CD4-positive, alpha-beta T cell (primary cell): ENCODE data around the gene ESRRB. TPM values are rescaled to one million over a fixed set of nuclear protein-coding genes. Genes with fewer than 3 reads are reported as not detected.

Experiments used
- ATAC-seq: fragments of 200-7000 bp; cut with Tn5 transposase; one replicate; pipeline ENCODE4 v1.10.0; 2022; ENCODE audit warnings: mild to moderate bottlenecking; ENCODE audit not compliant: poor library complexity
- CTCF ChIA-PET: fragments of 350-600 bp; sonication (Branson Sonifier 250); formaldehyde crosslinking; loops from one replicate; lab custom pipeline; 2021; ENCODE audit warnings: antibody characterized with exemption, inconsistent platforms; lab: Charles Lee
- POLR2A ChIA-PET: fragments of 350-600 bp; sonication (Branson Sonifier 250); formaldehyde crosslinking; loops from one replicate; lab custom pipeline; 2021; ENCODE audit warnings: antibody characterized with exemption, inconsistent platforms; lab: Charles Lee
- DNase-seq, 14 experiments: peaks; one replicate each; pipeline ENCODE4 v3.0.0-alpha.2; 2013 to 2020; ENCODE audit warnings: mixed read lengths in 2 of 14
- H3K27ac ChIP-seq, 2 donors: one replicate each; pipeline versions ENCODE4 v1.5.1 to v1.7.0; 2013; ENCODE audit warnings: low read length in 2 of 2, low read depth in 1 of 2, mild to moderate bottlenecking in 1 of 2
- H3K27me3 ChIP-seq, 2 experiments: 1 replicate in 1 of 2; 2 replicates in 1 of 2; pipeline versions ENCODE4 v1.6.1 to v1.7.0; 2013; ENCODE audit warnings: low read length in 2 of 2, control low read depth in 1 of 2, mild to moderate bottlenecking in 1 of 2, moderate library complexity in 1 of 2; ENCODE audit not compliant: insufficient read depth in 2 of 2, control insufficient read depth in 1 of 2
- H3K36me3 ChIP-seq: one replicate; pipeline ENCODE4 v1.6.1; 2013; ENCODE audit warnings: low read length, control low read depth; ENCODE audit not compliant: insufficient read depth
- H3K4me1 ChIP-seq: one replicate; pipeline ENCODE4 v1.6.1; 2013; ENCODE audit warnings: low read length, control low read depth; ENCODE audit not compliant: insufficient read depth
- H3K4me3 ChIP-seq: one replicate; pipeline ENCODE4 v1.5.1; 2013; ENCODE audit warnings: mild to moderate bottlenecking, low read length, moderate library complexity
- H3K9me3 ChIP-seq, 2 experiments: 1 replicate in 1 of 2; 2 replicates in 1 of 2; pipeline versions ENCODE4 v1.6.1 to v1.7.0; 2013; ENCODE audit warnings: low read length in 2 of 2, mild to moderate bottlenecking in 2 of 2, control low read depth in 1 of 2, moderate library complexity in 1 of 2; ENCODE audit not compliant: control insufficient read depth in 1 of 2, insufficient read depth in 1 of 2
- H3K27ac Mint-ChIP-seq: one replicate; pipeline ENCODE4 v1.8.0; 2020; ENCODE audit warnings: mixed read lengths
- H3K27me3 Mint-ChIP-seq: one replicate; pipeline ENCODE4 v1.8.0; 2021; ENCODE audit warnings: mixed read lengths
- H3K36me3 Mint-ChIP-seq: one replicate; pipeline ENCODE4 v1.8.0; 2021; ENCODE audit warnings: low read depth, mixed read lengths
- H3K4me1 Mint-ChIP-seq: one replicate; pipeline ENCODE4 v1.8.0; 2021; ENCODE audit warnings: low read depth, mixed read lengths
- H3K4me3 Mint-ChIP-seq: one replicate; pipeline ENCODE4 v1.8.0; 2020; ENCODE audit warnings: mild to moderate bottlenecking, mixed read lengths
- H3K9me3 Mint-ChIP-seq: one replicate; pipeline ENCODE4 v1.8.0; 2020; ENCODE audit warnings: mixed read lengths
- intact Hi-C, 2 experiments: fragments of 100-400 bp; cut with DNase I in 1 of 2; cut with micrococcal nuclease in 1 of 2; formaldehyde crosslinking; loops; one replicate each; pipeline versions ENCODE4 v1.15.1 to v1.9.0; 2023 to 2025; cut with DNase I, micrococcal nuclease
- total RNA-seq, 174 experiments: library from RNA in 2 of 174; stranded (reverse) in 2 of 174; gene quantifications; one replicate each; pipeline ENCODE4 v1.2.3 and lab custom pipeline; 2021 to 2026
- TF ChIP-seq, protein P1 (sequence below): fragments of 200-600 bp; IDR thresholded peaks from one replicate; pipeline ENCODE4 v1.8.0; 2022; ENCODE audit warnings: antibody characterized with exemption, mild to moderate bottlenecking

ESRRB gene
- total RNA-seq, 2 experiments from 2014 or later, result 0.17 to 0.27 TPM

DNA sequence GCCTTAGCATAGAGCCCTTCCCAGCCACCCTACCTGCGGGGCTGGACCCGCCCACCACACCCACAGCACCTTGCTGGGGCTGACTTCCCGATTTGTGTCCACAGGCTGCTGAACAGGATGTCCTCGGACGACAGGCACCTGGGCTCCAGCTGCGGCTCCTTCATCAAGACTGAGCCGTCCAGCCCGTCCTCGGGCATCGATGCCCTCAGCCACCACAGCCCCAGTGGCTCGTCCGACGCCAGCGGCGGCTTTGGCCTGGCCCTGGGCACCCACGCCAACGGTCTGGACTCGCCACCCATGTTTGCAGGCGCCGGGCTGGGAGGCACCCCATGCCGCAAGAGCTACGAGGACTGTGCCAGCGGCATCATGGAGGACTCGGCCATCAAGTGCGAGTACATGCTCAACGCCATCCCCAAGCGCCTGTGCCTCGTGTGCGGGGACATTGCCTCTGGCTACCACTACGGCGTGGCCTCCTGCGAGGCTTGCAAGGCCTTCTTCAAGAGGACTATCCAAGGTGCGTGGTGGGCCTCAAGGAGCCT lies 63.4 kb downstream of the ESRRB start:
- Mint-ChIP-seq H3K4me3 (no peak overlapping the region), H3K9me3 (no peaks in the 10 kb centered on the region), H3K27ac (no peak overlapping the region), H3K4me1 (no peaks in the 10 kb centered on the region), H3K27me3 (peaks cover 9% of the 10 kb centered on the region), H3K36me3 (no peaks in the 10 kb centered on the region)
- TF ChIP-seq, protein P1, sequence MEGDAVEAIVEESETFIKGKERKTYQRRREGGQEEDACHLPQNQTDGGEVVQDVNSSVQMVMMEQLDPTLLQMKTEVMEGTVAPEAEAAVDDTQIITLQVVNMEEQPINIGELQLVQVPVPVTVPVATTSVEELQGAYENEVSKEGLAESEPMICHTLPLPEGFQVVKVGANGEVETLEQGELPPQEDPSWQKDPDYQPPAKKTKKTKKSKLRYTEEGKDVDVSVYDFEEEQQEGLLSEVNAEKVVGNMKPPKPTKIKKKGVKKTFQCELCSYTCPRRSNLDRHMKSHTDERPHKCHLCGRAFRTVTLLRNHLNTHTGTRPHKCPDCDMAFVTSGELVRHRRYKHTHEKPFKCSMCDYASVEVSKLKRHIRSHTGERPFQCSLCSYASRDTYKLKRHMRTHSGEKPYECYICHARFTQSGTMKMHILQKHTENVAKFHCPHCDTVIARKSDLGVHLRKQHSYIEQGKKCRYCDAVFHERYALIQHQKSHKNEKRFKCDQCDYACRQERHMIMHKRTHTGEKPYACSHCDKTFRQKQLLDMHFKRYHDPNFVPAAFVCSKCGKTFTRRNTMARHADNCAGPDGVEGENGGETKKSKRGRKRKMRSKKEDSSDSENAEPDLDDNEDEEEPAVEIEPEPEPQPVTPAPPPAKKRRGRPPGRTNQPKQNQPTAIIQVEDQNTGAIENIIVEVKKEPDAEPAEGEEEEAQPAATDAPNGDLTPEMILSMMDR, result no peak
- Histone ChIP-seq H3K4me3 (no peak overlapping the region), H3K36me3 (no peaks in the 10 kb centered on the region), H3K9me3 (peaks cover 0 to 6% of the 10 kb centered on the region in 2 experiments), H3K27ac (no peak overlapping the region), H3K27me3 (no peaks in the 10 kb centered on the region), H3K4me1 (no peaks in the 10 kb centered on the region)
- ATAC-seq, result no peak
- intact Hi-C loops, result no loop called here
- no peak for DNase-seq
- ChIA-PET CTCF (no interaction called here), POLR2A (no interaction called here)

- Histone ChIP-seq H3K4me1 (no peaks in the 10 kb centered on the region), H3K27me3 (peaks cover 0 to 7% of the 10 kb centered on the region in 2 experiments), H3K4me3 (no peak overlapping the region), H3K27ac (no peak overlapping the region), H3K9me3 (no peaks in the 10 kb centered on the region), H3K36me3 (no peaks in the 10 kb centered on the region)
- intact Hi-C loops, result no loop called here
- Mint-ChIP-seq H3K9me3 (no peaks in the 10 kb centered on the region), H3K4me1 (no peaks in the 10 kb centered on the region), H3K27ac (no peak overlapping the region), H3K4me3 (no peak overlapping the region), H3K27me3 (peaks cover 15% of the 10 kb centered on the region), H3K36me3 (no peaks in the 10 kb centered on the region)
- TF ChIP-seq, protein P1, result no peak
- POLR2A ChIA-PET, result no interaction called here
- no peak for DNase-seq
- CTCF ChIA-PET, result no interaction called here
- ATAC-seq, result no peak
Measured at GRCh38 chr14:76446486-76446885, 70.5 kb downstream of the ESRRB start.

- Histone ChIP-seq H3K4me1 (no peaks in the 10 kb centered on the region), H3K36me3 (no peaks in the 10 kb centered on the region), H3K9me3 (no peaks in the 10 kb centered on the region), H3K27me3 (peaks cover 0 to 7% of the 10 kb centered on the region in 2 experiments), H3K4me3 (no peak overlapping the region), H3K27ac (no peak overlapping the region)
- DNase-seq, result no peak
- no peaks in the 10 kb centered on the region for H3K9me3 Mint-ChIP-seq
- POLR2A ChIA-PET, result no interaction called here
- TF ChIP-seq, protein P1, result no peak
- no peaks in the 10 kb centered on the region for H3K4me1 Mint-ChIP-seq
- H3K4me3 Mint-ChIP-seq, result no peak overlapping the region
- intact Hi-C loops, result no loop called here
- CTCF ChIA-PET, result no interaction called here
- peaks cover 15% of the 10 kb centered on the region for H3K27me3 Mint-ChIP-seq
- no peaks in the 10 kb centered on the region for H3K36me3 Mint-ChIP-seq
- no peak for ATAC-seq
- no peak overlapping the region for H3K27ac Mint-ChIP-seq
Measured at GRCh38 chr14:76446921-76447320, 71.0 kb downstream of the ESRRB start.
